H9 (cell line): Measurements from ENCODE around the gene ARHGEF16. TPM values are rescaled to one million over a fixed set of nuclear protein-coding genes. Genes with fewer than 3 reads are reported as not detected.

ENCODE experiments used
- DNase-seq: peaks from one replicate; pipeline ENCODE4 v3.0.0-alpha.2; 2017
- H2AFZ ChIP-seq: one replicate; pipeline ENCODE4 v1.6.1; 2013; ENCODE audit warnings: mild to moderate bottlenecking, low read length, control low read depth, moderate library complexity
- H2AK5ac ChIP-seq: 2 replicates; pipeline ENCODE4 v1.6.1; 2013; ENCODE audit warnings: low read length, control low read depth, mixed read lengths; ENCODE audit not compliant: insufficient read length
- H2BK120ac ChIP-seq: one replicate; pipeline ENCODE4 v1.6.1; 2013; ENCODE audit warnings: low read depth, mild to moderate bottlenecking, low read length, control low read depth, inconsistent platforms; ENCODE audit not compliant: poor library complexity, severe bottlenecking
- H2BK12ac ChIP-seq: 2 replicates; pipeline ENCODE4 v1.6.1; 2013; ENCODE audit warnings: low read length, control low read depth, mixed read lengths, low read depth; ENCODE audit not compliant: insufficient read length
- H2BK15ac ChIP-seq: 2 replicates; pipeline ENCODE4 v1.6.1; 2013; ENCODE audit warnings: low read depth, low read length, control low read depth
- H2BK20ac ChIP-seq: one replicate; pipeline ENCODE4 v1.6.1; 2013; ENCODE audit warnings: low read depth, mild to moderate bottlenecking, low read length, control low read depth, inconsistent platforms; ENCODE audit not compliant: poor library complexity, severe bottlenecking
- H2BK5ac ChIP-seq: 2 replicates; pipeline ENCODE4 v1.6.1; 2013; ENCODE audit warnings: low read length, control low read depth, mixed read lengths; ENCODE audit not compliant: insufficient read length
- H3K14ac ChIP-seq: 2 replicates; pipeline ENCODE4 v1.6.1; 2013; ENCODE audit warnings: low read length, control low read depth; ENCODE audit not compliant: insufficient read depth
- H3K18ac ChIP-seq: 2 replicates; pipeline ENCODE4 v1.6.1; 2013; ENCODE audit warnings: low read depth, mild to moderate bottlenecking, mixed read lengths, low read length, control low read depth; ENCODE audit not compliant: insufficient read length
- H3K23ac ChIP-seq: 2 replicates; pipeline ENCODE4 v1.6.1; 2013; ENCODE audit warnings: low read length, control low read depth, mixed read lengths, low read depth; ENCODE audit not compliant: insufficient read length
- H3K23me2 ChIP-seq: 2 replicates; pipeline ENCODE4 v1.6.1; 2013; ENCODE audit warnings: low read depth, mild to moderate bottlenecking, mixed read lengths, low read length, control low read depth; ENCODE audit not compliant: insufficient read length, poor library complexity, severe bottlenecking
- H3K27ac ChIP-seq: 2 replicates; pipeline ENCODE4 v1.5.1; 2013; ENCODE audit warnings: low read length, control low read depth, mixed read lengths, low read depth; ENCODE audit not compliant: insufficient read length
- H3K27me3 ChIP-seq: 2 replicates; pipeline ENCODE4 v1.6.1; 2013; ENCODE audit warnings: low read length, control low read depth, inconsistent platforms; ENCODE audit not compliant: insufficient read depth
- H3K4ac ChIP-seq: 2 replicates; pipeline ENCODE4 v1.6.1; 2013; ENCODE audit warnings: low read depth, mild to moderate bottlenecking, control low read depth, inconsistent platforms, low read length, moderate library complexity
- H3K4me1 ChIP-seq: 2 replicates; pipeline ENCODE4 v1.6.1; 2013; ENCODE audit warnings: low read length, control low read depth, inconsistent platforms; ENCODE audit not compliant: insufficient read depth
- H3K4me2 ChIP-seq: 2 replicates; pipeline ENCODE4 v1.6.1; 2013; ENCODE audit warnings: low read length, control low read depth, mixed read lengths; ENCODE audit not compliant: insufficient read length, insufficient read depth
- H3K56ac ChIP-seq: 2 replicates; pipeline ENCODE4 v1.6.1; 2013; ENCODE audit warnings: low read depth, mild to moderate bottlenecking, mixed read lengths, low read length, control low read depth; ENCODE audit not compliant: insufficient read length
- H3K79me1 ChIP-seq: 2 replicates; pipeline ENCODE4 v1.6.1; 2013; ENCODE audit warnings: low read depth, mild to moderate bottlenecking, moderate library complexity, low read length, control low read depth, inconsistent platforms; ENCODE audit not compliant: insufficient read depth, poor library complexity, severe bottlenecking
- H3K79me2 ChIP-seq: 2 replicates; pipeline ENCODE4 v1.6.1; 2013; ENCODE audit warnings: low read length, control low read depth, inconsistent platforms; ENCODE audit not compliant: insufficient read depth
- H3K9ac ChIP-seq: 2 replicates; pipeline ENCODE4 v1.6.1; 2013; ENCODE audit warnings: low read length, control low read depth, mixed read lengths; ENCODE audit not compliant: insufficient read length; ENCODE audit errors: extremely low read depth
- H3K9me3 ChIP-seq: one replicate; pipeline ENCODE4 v1.6.1; 2013; ENCODE audit warnings: low read depth, low read length, inconsistent platforms; ENCODE audit not compliant: control insufficient read depth
- H3T11ph ChIP-seq: one replicate; pipeline ENCODE4 v1.6.1; 2013; ENCODE audit warnings: mild to moderate bottlenecking, low read length, control low read depth, inconsistent platforms
- H4K20me1 ChIP-seq: one replicate; pipeline ENCODE4 v1.6.1; 2013; ENCODE audit not compliant: control insufficient read depth, insufficient read length, insufficient read depth
- H4K5ac ChIP-seq: 2 replicates; pipeline ENCODE4 v1.6.1; 2013; ENCODE audit warnings: low read depth, mild to moderate bottlenecking, mixed read lengths, low read length, control low read depth; ENCODE audit not compliant: insufficient read length
- H4K8ac ChIP-seq: replicated peaks from 2 replicates; pipeline ENCODE4 v1.6.1; 2013; ENCODE audit warnings: low read length, control low read depth, mixed read lengths, low read depth; ENCODE audit not compliant: insufficient read length
- H4K91ac ChIP-seq: 2 replicates; pipeline ENCODE4 v1.6.1; 2013; ENCODE audit warnings: low read depth, mild to moderate bottlenecking, moderate library complexity, mixed read lengths, low read length, control low read depth; ENCODE audit not compliant: insufficient read length
- H3K27ac Mint-ChIP-seq, 3 experiments: 2 replicates in 2 of 3; 3 replicates in 1 of 3; pipeline ENCODE4 v1.8.0; 2020 to 2021; ENCODE audit warnings: mixed read lengths in 3 of 3, mild to moderate bottlenecking in 1 of 3, moderate library complexity in 1 of 3
- H3K27me3 Mint-ChIP-seq: 2 replicates; pipeline ENCODE4 v1.8.0; 2021; ENCODE audit warnings: low read depth, mild to moderate bottlenecking, moderate library complexity, mixed read lengths
- H3K36me3 Mint-ChIP-seq, 3 experiments: 2 replicates in 2 of 3; 3 replicates in 1 of 3; pipeline ENCODE4 v1.8.0; 2020 to 2021; ENCODE audit warnings: low read depth in 3 of 3, mixed read lengths in 3 of 3; ENCODE audit not compliant: insufficient read depth in 1 of 3
- H3K4me1 Mint-ChIP-seq, 2 experiments: 2 replicates each; pipeline ENCODE4 v1.8.0; 2020; ENCODE audit warnings: mixed read lengths in 2 of 2
- H3K4me3 Mint-ChIP-seq, 2 experiments: 2 replicates in 1 of 2; 3 replicates in 1 of 2; pipeline ENCODE4 v1.8.0; 2020 to 2021; ENCODE audit warnings: mild to moderate bottlenecking in 2 of 2, mixed read lengths in 2 of 2, moderate library complexity in 1 of 2
- H3K9me3 Mint-ChIP-seq, 2 experiments: 2 replicates in 1 of 2; 3 replicates in 1 of 2; pipeline ENCODE4 v1.8.0; 2020; ENCODE audit warnings: mild to moderate bottlenecking in 2 of 2, mixed read lengths in 2 of 2, moderate library complexity in 1 of 2
- WGBS: extraction: QIAGEN DNeasy Blood & Tissue Kit; methylation state at CpG from one replicate; pipeline ENCODE4 v1.1.7; 2013; ENCODE audit warnings: missing lambda C conversion rate, low lambda C conversion rate, mixed read lengths; ENCODE audit not compliant: insufficient read length; ENCODE audit errors: extremely low coverage; 5-methylcytosine and 5-hydroxymethylcytosine counted together
- total RNA-seq: library from RNA; stranded (reverse); gene quantifications from 2 replicates; pipeline ENCODE4 v1.2.1, GENCODE V29; 2021
- TF ChIP-seq, protein P1 (sequence below): fragments of 200-600 bp; sonication (generic); conservative IDR thresholded peaks from 3 replicates; pipeline ENCODE4 v1.8.0; 2021; ENCODE audit warnings: antibody characterized with exemption, mild to moderate bottlenecking

Gene ARHGEF16
- total RNA-seq, 1 experiment from 2014 or later = 48.5 TPM

GRCh38 chr1:3476666-3477065 is 22.2 kb downstream of the ARHGEF16 start:
- no peak overlapping the region for H2BK5ac ChIP-seq
- no peaks in the 10 kb centered on the region for H3K4me1 ChIP-seq
- no peak overlapping the region for H2BK120ac ChIP-seq
- no peaks in the 10 kb centered on the region for H3K23me2 ChIP-seq
- no peak overlapping the region for H4K8ac ChIP-seq
- H4K20me1 ChIP-seq = peaks cover 4% of the 10 kb centered on the region
- no peak overlapping the region for H2BK20ac ChIP-seq
- no peak overlapping the region for H2AFZ ChIP-seq
- H3K27ac ChIP-seq = no peak overlapping the region
- H2BK15ac ChIP-seq = no peak overlapping the region
- no peak overlapping the region for H3K14ac ChIP-seq
- no peak overlapping the region for H3K4me2 ChIP-seq
- H3K56ac ChIP-seq = no peak overlapping the region
- H3K9me3 ChIP-seq = no peaks in the 10 kb centered on the region
- no peak overlapping the region for H3K4me3 Mint-ChIP-seq
- no peaks in the 10 kb centered on the region for H3K79me1 ChIP-seq
- no peak overlapping the region for H4K91ac ChIP-seq
- no peaks in the 10 kb centered on the region for H3K27me3 Mint-ChIP-seq
- H4K5ac ChIP-seq = no peak overlapping the region
- H3K36me3 Mint-ChIP-seq = peaks cover 4 to 21% (median 14%) of the 10 kb centered on the region in 3 experiments; a peak in 5 of 7 replicates
- no peaks in the 10 kb centered on the region for H3K79me2 ChIP-seq
- H2AK5ac ChIP-seq = no peak overlapping the region
- no peak overlapping the region for H3K4ac ChIP-seq
- no peak overlapping the region for H3K27ac Mint-ChIP-seq
- H3K27me3 ChIP-seq = no peaks in the 10 kb centered on the region
- H3T11ph ChIP-seq = no peak overlapping the region
- H2BK12ac ChIP-seq = no peak overlapping the region
- no peak overlapping the region for H3K23ac ChIP-seq
- H3K9me3 Mint-ChIP-seq = no peaks in the 10 kb centered on the region
- H3K4me1 Mint-ChIP-seq = peaks cover 5% of the 10 kb centered on the region in 2 experiments
- no peak overlapping the region for H3K9ac ChIP-seq
- DNase-seq = no peak
- WGBS = no CpG with 5 or more reads among the region's 16 CpGs
- H3K18ac ChIP-seq = no peak overlapping the region
- TF ChIP-seq, protein P1, sequence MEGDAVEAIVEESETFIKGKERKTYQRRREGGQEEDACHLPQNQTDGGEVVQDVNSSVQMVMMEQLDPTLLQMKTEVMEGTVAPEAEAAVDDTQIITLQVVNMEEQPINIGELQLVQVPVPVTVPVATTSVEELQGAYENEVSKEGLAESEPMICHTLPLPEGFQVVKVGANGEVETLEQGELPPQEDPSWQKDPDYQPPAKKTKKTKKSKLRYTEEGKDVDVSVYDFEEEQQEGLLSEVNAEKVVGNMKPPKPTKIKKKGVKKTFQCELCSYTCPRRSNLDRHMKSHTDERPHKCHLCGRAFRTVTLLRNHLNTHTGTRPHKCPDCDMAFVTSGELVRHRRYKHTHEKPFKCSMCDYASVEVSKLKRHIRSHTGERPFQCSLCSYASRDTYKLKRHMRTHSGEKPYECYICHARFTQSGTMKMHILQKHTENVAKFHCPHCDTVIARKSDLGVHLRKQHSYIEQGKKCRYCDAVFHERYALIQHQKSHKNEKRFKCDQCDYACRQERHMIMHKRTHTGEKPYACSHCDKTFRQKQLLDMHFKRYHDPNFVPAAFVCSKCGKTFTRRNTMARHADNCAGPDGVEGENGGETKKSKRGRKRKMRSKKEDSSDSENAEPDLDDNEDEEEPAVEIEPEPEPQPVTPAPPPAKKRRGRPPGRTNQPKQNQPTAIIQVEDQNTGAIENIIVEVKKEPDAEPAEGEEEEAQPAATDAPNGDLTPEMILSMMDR = no peak
